Endothelial cell of umbilical vein (primary cell): ENCODE measurements around the gene PDGFRA. TPM values are rescaled to one million over a fixed set of nuclear protein-coding genes. Genes with fewer than 3 reads are reported as not detected.
"Not testable (repeated sequence)": the region's sequence is repeated elsewhere in the genome, so short reads cannot be mapped to it uniquely, and the experiment has no call there.

ENCODE experiments used
- BruUV-seq: library from RNA; stranded (reverse); fragments of 400-500 nt; replicated peaks from 2 replicates; lab custom pipeline; 2021; lab: Mats Ljungman, UMichigan
- CTCF ChIA-PET: fragments of 300-600, 350-600 bp; sonication (Branson Sonifier 250); formaldehyde crosslinking; loops from one replicate; lab custom pipeline; 2021; ENCODE audit warnings: antibody characterized with exemption, inconsistent platforms; lab: Charles Lee
- POLR2A ChIA-PET: fragments of 300-600, 350-600 bp; sonication (Branson Sonifier 250); formaldehyde crosslinking; loops from one replicate; lab custom pipeline; 2021; ENCODE audit warnings: antibody characterized with exemption, inconsistent platforms; lab: Charles Lee
- DNase-seq: peaks from one replicate; pipeline ENCODE4 v3.0.0-alpha.2; 2011; ENCODE audit warnings: low read depth, low spot score
- FAIRE-seq: peaks from 2 replicates; lab custom pipeline; 2011; peaks lifted over from hg19 to GRCh38; lab: Jason Lieb, UNC
- H2AFZ ChIP-seq: 2 replicates; pipeline ENCODE4 v1.6.0; 2012; ENCODE audit warnings: low read depth, low read length, control low read depth, inconsistent platforms
- H3K27ac ChIP-seq: 2 replicates; pipeline ENCODE4 v1.5.1; 2011; ENCODE audit warnings: low read depth, mild to moderate bottlenecking, control low read depth, low read length, moderate library complexity; ENCODE audit not compliant: insufficient read depth
- H3K27me3 ChIP-seq, 2 experiments: 2 replicates each; pipeline versions ENCODE4 v1.6.0 to v1.6.1; 2011; ENCODE audit warnings: low read length in 2 of 2, mixed read lengths in 1 of 2; ENCODE audit not compliant: control insufficient read depth in 2 of 2, insufficient read depth in 2 of 2
- H3K36me3 ChIP-seq, 2 experiments: 2 replicates in 1 of 2; 3 replicates in 1 of 2; pipeline ENCODE4 v1.5.1; 2011; ENCODE audit warnings: low read length in 2 of 2, mild to moderate bottlenecking in 1 of 2, moderate library complexity in 1 of 2; ENCODE audit not compliant: control insufficient read depth in 2 of 2, insufficient read depth in 2 of 2; ENCODE audit errors: extremely low read depth in 1 of 2
- H3K4me1 ChIP-seq: 3 replicates; pipeline ENCODE4 v1.5.1; 2011; ENCODE audit warnings: mild to moderate bottlenecking, low read length; ENCODE audit not compliant: control insufficient read depth, insufficient read depth; ENCODE audit errors: extremely low read depth
- H3K4me2 ChIP-seq: 2 replicates; pipeline ENCODE4 v1.6.1; 2011; ENCODE audit warnings: low read length, control low read depth, mixed read lengths; ENCODE audit not compliant: insufficient read depth
- H3K4me3 ChIP-seq, 3 experiments: fragments of 200-600 bp in 1 of 3; sonication (generic), shearing (Covaris generic) in 1 of 3; replicated peaks in 1 of 3; 2 replicates each; pipeline ENCODE4 v1.5.1; 2011 to 2016; ENCODE audit warnings: control low read depth in 3 of 3, low read length in 3 of 3, mild to moderate bottlenecking in 2 of 3, inconsistent platforms in 1 of 3, low read depth in 1 of 3, moderate library complexity in 1 of 3; ENCODE audit not compliant: insufficient read depth in 1 of 3
- H3K79me2 ChIP-seq: 2 replicates; pipeline ENCODE4 v1.6.0; 2012; ENCODE audit warnings: low read length, inconsistent platforms; ENCODE audit not compliant: control insufficient read depth, insufficient read depth
- H3K9ac ChIP-seq: replicated peaks from 2 replicates; pipeline ENCODE3; 2011; ENCODE audit warnings: low read length, control low read depth; ENCODE audit not compliant: insufficient read depth; ENCODE audit errors: extremely low read depth
- H3K9me1 ChIP-seq: replicated peaks from 3 replicates; pipeline ENCODE4 v1.6.0; 2011; ENCODE audit warnings: mild to moderate bottlenecking, low read length; ENCODE audit not compliant: control insufficient read depth, insufficient read depth; ENCODE audit errors: extremely low read depth
- H3K9me3 ChIP-seq: replicated peaks from 2 replicates; pipeline ENCODE4 v1.5.1; 2012; ENCODE audit warnings: low read length, inconsistent platforms; ENCODE audit not compliant: control insufficient read depth, insufficient read depth
- H4K20me1 ChIP-seq: replicated peaks from 2 replicates; pipeline ENCODE3; 2011; ENCODE audit warnings: mild to moderate bottlenecking, low read length; ENCODE audit not compliant: control insufficient read depth, insufficient read depth; ENCODE audit errors: extremely low read depth
- GATA2 ChIP-seq: IDR thresholded peaks from 2 replicates; pipeline ENCODE4 v1.7.0; 2011; ENCODE audit warnings: low read depth, mild to moderate bottlenecking, moderate library complexity, mixed read lengths, low read length; ENCODE audit not compliant: insufficient read length, insufficient read depth
- MYC ChIP-seq: IDR thresholded peaks from one replicate; pipeline ENCODE4 v1.6.1; 2011; ENCODE audit warnings: mild to moderate bottlenecking, low read depth, low read length
- dilution Hi-C: fragments of 300-500 bp; cut with MboI; formaldehyde crosslinking; loops from one replicate; pipeline ENCODE4 v1.15.0; 2019; ENCODE audit warnings: low sequenced_read_pairs; ENCODE audit not compliant: extremely low pct_ligation_motif_present
- intact Hi-C: fragments of 100-400 bp; cut with micrococcal nuclease; formaldehyde crosslinking; loops from one replicate; pipeline ENCODE4 v1.10.0; 2022
- polyA plus RNA-seq, 4 experiments: library from polyadenylated mRNA; depleted of rRNA in 3 of 4; stranded (reverse) in 3 of 4; unstranded in 1 of 4; fragments of >200 nt; gene quantifications; 2 replicates each; pipeline versions ENCODE4 v1.2.1 to v1.2.3, GENCODE V29; 2011 to 2012; ENCODE audit warnings: missing spikeins in 1 of 4
- total RNA-seq: library from RNA; stranded (reverse); gene quantifications from 2 replicates; pipeline ENCODE4 v1.2.3, GENCODE V29; 2021
- TF ChIP-seq, protein P1 (sequence below): IDR thresholded peaks from 2 replicates; pipeline ENCODE4 v1.6.1; 2011; ENCODE audit not compliant: insufficient read depth, insufficient read length

The PDGFRA gene
- total and polyA plus RNA-seq, 2 donors (not counting 3 experiments of a cell fraction or from before 2014, with no cell fraction given), result 0.19 to 0.55 TPM

DNA sequence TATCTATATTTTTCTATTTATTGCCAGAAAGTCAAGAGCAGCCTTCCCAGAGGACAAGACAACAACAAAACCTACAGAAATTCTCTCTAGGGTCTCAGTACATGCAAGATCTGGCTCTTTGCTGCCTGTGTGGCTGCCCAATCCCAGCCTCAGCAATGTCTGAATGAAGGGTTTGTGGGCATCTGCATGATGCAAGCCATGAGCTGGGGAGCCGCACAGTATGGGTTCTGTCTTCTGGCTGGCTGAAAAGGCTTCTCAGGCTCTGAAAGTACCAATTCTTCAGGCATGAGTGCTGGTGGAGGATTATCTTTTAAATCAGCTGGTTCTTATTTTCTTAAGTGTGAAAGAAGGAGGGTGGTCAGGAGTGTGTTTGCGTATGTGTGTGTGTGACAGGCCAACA lies 104.6 kb downstream of the PDGFRA start:
- no peaks in the 10 kb centered on the region for H3K36me3 ChIP-seq
- H3K27me3 ChIP-seq, result peaks cover 2% of the 10 kb centered on the region in 2 experiments
- dilution Hi-C loops, result no loop called here
- H2AFZ ChIP-seq, result no peak overlapping the region
- no peaks in the 10 kb centered on the region for H3K4me1 ChIP-seq
- H4K20me1 ChIP-seq, result no peaks in the 10 kb centered on the region
- intact Hi-C loops, result no loop called here
- no peak overlapping the region for H3K4me2 ChIP-seq
- no peaks in the 10 kb centered on the region for H3K9me1 ChIP-seq
- no peak overlapping the region for H3K4me3 ChIP-seq
- BruUV-seq, result no TSS peak
- no peak for TF ChIP-seq GATA2
- TF ChIP-seq, protein P1, sequence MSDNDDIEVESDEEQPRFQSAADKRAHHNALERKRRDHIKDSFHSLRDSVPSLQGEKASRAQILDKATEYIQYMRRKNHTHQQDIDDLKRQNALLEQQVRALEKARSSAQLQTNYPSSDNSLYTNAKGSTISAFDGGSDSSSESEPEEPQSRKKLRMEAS, result no peak
- no peak for TF ChIP-seq MYC
- H3K9ac ChIP-seq, result no peak overlapping the region
- no peaks in the 10 kb centered on the region for H3K79me2 ChIP-seq
- ChIA-PET POLR2A (interaction anchor here (0.6 to 0.7 kb wide), 2 partner anchors 23 to 1159 kb away, joined by 3 to 4 read pairs; no protein-coding TSS in a partner anchor), CTCF (no interaction called here)
- DNase-seq (no peak), FAIRE-seq (no peak)
- H3K9me3 ChIP-seq, result no peaks in the 10 kb centered on the region
- no peak overlapping the region for H3K27ac ChIP-seq

DNA sequence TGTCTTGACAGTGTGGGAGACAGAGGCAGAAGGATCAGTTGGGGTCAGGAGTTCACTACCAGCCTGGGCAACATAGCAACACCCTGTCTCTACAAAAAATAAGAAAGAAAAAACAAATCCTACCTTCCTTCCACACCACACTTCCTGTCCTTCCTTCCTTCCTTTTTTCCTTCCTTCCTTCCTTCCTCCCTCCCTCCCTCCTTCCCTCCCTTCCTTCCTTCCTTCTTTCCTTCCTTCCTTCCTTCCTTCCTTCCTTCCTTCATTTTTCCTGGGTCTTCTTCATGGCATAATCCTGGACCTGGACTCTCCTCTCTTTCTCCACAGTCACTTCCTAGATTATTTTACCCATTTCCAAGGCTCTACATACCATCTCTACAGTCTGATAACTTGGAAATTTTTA lies 105.7 kb downstream of the PDGFRA start:
- H4K20me1 ChIP-seq, dilution Hi-C loops, H3K27ac ChIP-seq, BruUV-seq, POLR2A ChIA-PET, H3K4me2 ChIP-seq, intact Hi-C loops, H3K9ac ChIP-seq, H2AFZ ChIP-seq, H3K4me1 ChIP-seq, H3K79me2 ChIP-seq, DNase-seq, CTCF ChIA-PET, H3K9me3 ChIP-seq, FAIRE-seq, H3K36me3 ChIP-seq, H3K4me3 ChIP-seq, H3K9me1 ChIP-seq, H3K27me3 ChIP-seq: not testable (repeated sequence)
